OCI-M1 (cell line): ENCODE measurements around the gene UBE2D3.

ENCODE experiments used
- DNase-seq: peaks from one replicate; lab custom pipeline; 2025; lab: John Stamatoyannopoulos, UW

UBE2D3 gene

GRCh38 chr4:102791318-102791835 lies 36.0 kb downstream of the UBE2D3 start:
- DNase-seq = no peak

DNA sequence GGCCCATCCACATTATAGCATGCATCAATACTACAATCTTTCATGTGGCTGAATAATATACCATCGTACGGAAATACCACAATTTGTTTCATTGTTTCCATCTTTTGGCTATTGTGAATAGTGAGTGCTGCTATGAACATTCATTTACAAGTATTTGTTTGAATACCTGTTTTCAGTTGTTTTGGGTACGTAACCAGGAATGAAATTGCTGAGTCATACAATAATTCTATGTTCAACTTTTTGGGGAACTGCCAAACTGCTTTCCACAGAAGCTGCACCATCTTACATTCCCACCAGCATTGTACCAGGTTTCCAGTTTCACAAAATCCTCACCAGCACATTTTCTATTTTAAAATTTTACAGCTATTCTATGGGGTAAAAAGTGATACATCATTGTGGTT lies 38.0 kb downstream of the UBE2D3 start:
- peak; percentile 66 for DNase-seq

- no peak for DNase-seq
These were observed 39.4 kb downstream of the UBE2D3 start for GRCh38 chr4:102787944-102788343.

DNA sequence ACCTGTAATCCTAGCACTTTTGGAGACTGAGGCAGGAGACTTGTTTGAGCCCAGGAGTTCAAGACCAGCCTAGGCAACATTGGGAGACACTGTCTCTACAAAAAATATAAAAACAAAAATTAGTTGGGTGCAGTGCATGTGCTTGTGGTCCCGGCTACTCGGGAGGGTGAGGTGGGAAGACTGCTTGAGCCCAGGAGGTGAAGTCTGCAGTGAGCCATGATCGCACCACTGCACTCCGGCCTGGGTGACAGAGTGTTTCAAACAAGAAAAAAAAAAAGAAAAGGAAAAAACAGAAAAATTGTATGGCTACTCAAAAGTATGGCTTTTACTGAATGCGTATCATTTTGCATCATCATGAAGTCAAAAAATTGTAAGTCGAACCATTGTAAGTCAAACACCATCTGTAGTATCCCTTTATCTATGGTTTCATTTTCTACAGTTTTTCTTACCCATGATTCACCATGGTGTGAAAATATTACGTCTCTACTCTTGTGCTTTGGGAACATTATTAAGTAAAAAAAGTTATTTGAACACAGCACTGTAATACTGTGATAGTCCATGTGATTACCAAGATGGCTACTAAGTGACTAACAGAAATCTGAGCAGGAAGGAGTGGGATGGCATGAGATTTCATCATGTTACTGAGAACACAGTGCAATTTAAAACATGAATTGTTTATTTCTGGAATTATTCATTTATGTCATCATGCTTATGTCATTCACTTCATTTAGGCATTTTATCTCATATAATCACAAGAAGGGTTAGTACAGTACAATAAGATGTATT lies 40.1 kb downstream of the UBE2D3 start:
- peak; percentile 73 for DNase-seq

GRCh38 chr4:102786279-102786678 lies 41.1 kb downstream of the UBE2D3 start:
- DNase-seq = peak; percentile 10

DNA sequence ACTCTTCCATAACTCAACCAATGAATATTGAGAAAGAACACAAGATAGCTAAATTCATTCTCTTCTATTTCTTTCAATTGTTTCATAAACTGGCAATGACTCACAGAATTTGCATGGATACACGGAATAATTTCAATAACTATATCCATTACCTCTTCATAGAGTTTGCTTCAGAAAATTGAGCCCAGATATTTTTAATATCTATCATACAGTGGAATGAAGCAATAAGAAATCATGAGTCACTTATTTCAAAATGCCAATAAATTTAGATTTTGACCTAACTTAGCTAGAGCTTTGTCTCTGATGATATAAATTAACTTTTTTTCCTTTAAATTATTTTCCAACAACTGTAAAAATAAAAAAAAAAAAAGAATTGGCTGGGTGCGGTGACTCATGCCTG lies 44.3 kb downstream of the UBE2D3 start:
- DNase-seq = no peak

- no peak for DNase-seq
These were observed 45.8 kb downstream of the UBE2D3 start for GRCh38 chr4:102781570-102781969.

GRCh38 chr4:102780476-102781144 lies 46.7 kb downstream of the UBE2D3 start:
- peak; percentile 27 for DNase-seq

DNA sequence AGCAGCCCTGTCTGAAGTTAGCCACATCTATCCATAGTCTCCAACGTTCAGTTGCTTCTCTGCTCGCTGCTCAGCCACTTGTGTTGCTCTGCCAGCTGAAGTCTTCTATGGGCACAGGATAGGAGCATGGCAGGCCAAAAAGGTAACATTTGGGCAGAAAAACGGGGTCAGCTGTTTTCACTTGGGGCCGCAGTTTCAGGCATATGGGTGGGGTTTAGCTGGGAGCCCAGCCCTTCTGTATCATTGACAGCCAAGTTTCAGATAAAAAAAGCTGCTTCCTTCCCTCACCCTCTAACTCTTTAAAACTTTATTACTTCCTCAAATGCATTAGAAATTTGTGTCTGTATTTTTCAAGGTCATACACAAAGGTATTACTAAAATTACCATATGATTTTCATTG lies 48.1 kb downstream of the UBE2D3 start:
- no peak for DNase-seq

- DNase-seq = no peak
These were observed 48.6 kb downstream of the UBE2D3 start for GRCh38 chr4:102778720-102779119.

DNA sequence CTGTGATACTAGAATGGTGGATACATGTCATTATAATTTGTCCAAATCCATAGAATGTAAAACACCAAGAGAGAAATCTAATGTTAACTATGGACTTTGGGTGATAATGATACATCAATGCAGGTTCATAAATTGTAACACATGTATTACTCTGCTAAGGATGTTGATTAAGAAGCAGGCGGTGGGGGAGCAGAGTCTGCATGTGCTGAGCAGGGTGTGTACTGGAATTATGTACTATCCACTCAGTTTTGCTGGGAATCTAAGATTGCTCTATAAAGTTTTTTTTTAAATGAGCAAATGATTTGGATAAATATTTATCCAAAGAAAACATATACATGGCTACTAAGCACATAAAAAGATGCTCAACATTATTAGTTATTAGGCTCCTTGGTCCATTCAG lies 51.5 kb downstream of the UBE2D3 start:
- DNase-seq = no peak

- no peak for DNase-seq
These were observed 53.1 kb downstream of the UBE2D3 start for GRCh38 chr4:102774254-102774653.

DNA sequence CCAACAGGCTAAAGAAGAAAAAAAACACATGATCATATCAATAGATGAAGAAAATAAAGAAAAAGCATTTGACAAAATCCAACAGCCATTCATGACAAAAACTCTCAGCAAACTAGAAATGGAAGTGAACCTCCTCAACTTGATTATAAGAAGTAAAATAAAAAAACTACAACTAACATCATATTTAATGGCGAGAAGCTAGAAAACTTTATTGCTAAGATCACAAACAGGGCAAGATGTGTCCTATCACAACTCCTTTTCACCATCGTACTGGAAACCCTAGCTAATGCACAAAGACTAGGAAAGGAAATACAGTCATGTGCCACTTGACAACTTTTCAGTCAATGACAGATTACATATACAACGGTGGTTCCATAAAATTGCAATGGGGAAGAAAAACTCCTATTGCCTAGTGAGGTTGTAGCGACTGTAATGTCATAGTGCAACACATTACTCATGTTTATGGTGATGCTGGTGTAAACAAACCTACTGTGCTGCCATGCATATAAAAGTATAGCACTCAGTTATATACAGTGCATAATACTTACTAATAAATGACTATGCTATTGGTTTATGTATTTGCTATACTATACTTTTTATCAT lies 54.5 kb downstream of the UBE2D3 start:
- no peak for DNase-seq

GRCh38 chr4:102764901-102765300 lies 62.5 kb downstream of the UBE2D3 start:
- no peak for DNase-seq

DNA sequence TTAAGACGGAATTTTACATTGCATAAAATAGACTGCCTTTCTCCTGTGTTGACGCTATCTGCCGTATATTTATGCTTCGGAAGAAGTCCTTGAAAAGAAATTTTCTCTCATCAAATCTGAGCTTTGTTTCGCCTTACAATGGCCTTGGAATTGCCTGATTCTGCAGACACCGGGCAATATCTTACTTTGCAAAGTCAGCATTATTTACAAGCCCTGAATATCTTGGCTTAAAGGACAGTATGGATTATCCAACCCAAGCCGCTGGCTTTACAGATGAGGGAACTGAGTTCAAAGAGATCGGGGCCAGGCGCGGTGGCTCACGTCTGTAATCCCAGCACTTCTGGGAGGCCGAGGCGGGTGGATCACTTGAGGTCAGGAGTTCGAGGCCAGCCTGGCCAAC lies 65.4 kb downstream of the UBE2D3 start:
- DNase-seq = no peak

- no peak for DNase-seq
These were observed 66.1 kb downstream of the UBE2D3 start for GRCh38 chr4:102761296-102761701.

GRCh38 chr4:102760645-102761295 lies 66.6 kb downstream of the UBE2D3 start, which contains the start of gene MANBA:
Gene MANBA (minus strand): TSS chr4:102760968. CDS start chr4:102760894, 74 bp downstream.
- DNase-seq = peak; percentile 92

GRCh38 chr4:102759831-102760644 lies 67.3 kb downstream of the UBE2D3 start:
- DNase-seq = peak; percentile 85

GRCh38 chr4:102758241-102759160 lies 68.8 kb downstream of the UBE2D3 start:
- DNase-seq = no peak

GRCh38 chr4:102757681-102758080 lies 69.7 kb downstream of the UBE2D3 start:
- DNase-seq = no peak
